Smooth muscle cell (in vitro differentiated cells): ENCODE measurements around the gene SIGLEC10. TPM values are rescaled to one million over a fixed set of nuclear protein-coding genes. Genes with fewer than 3 reads are reported as not detected.

Experiments used
- DNase-seq: peaks from one replicate; lab custom pipeline; 2025; ENCODE audit not compliant: unreplicated experiment; lab: John Stamatoyannopoulos, UW
- H2AFZ ChIP-seq: fragments of 200-600 bp; sonication (generic); 2 replicates; pipeline ENCODE4 v1.6.0; 2016; ENCODE audit warnings: antibody characterized with exemption, low read depth, mild to moderate bottlenecking
- H3F3A ChIP-seq: fragments of 200-600 bp; sonication (generic); 2 replicates; pipeline ENCODE4 v1.6.0; 2017; ENCODE audit warnings: antibody characterized with exemption, low read depth
- H3K27ac ChIP-seq: fragments of 200-600 bp; sonication (generic); 2 replicates; pipeline ENCODE4 v1.5.1; 2016; ENCODE audit warnings: low read depth, mild to moderate bottlenecking
- H3K27me3 ChIP-seq: fragments of 200-600 bp; sonication (generic); 2 replicates; pipeline ENCODE4 v1.6.1; 2016; ENCODE audit warnings: low read depth, mild to moderate bottlenecking
- H3K36me3 ChIP-seq: fragments of 200-600 bp; sonication (generic); 2 replicates; pipeline ENCODE4 v1.5.1; 2016; ENCODE audit warnings: low read depth
- H3K4me1 ChIP-seq: fragments of 200-600 bp; sonication (generic); 2 replicates; pipeline ENCODE4 v1.5.1; 2016; ENCODE audit warnings: low read depth
- H3K4me2 ChIP-seq: fragments of 200-600 bp; sonication (generic); 2 replicates; pipeline ENCODE4 v1.6.0; 2016; ENCODE audit warnings: mild to moderate bottlenecking
- H3K4me3 ChIP-seq: fragments of 200-600 bp; sonication (generic); 2 replicates; pipeline ENCODE4 v1.5.1; 2016; ENCODE audit warnings: mild to moderate bottlenecking
- H3K79me2 ChIP-seq: fragments of 200-600 bp; sonication (generic); 2 replicates; pipeline ENCODE4 v1.6.0; 2016; ENCODE audit warnings: low read depth, mild to moderate bottlenecking
- H3K9ac ChIP-seq: fragments of 200-600 bp; sonication (generic); 2 replicates; pipeline ENCODE4 v1.6.0; 2016; ENCODE audit warnings: low read depth
- H3K9me3 ChIP-seq: fragments of 200-600 bp; sonication (generic); replicated peaks from 2 replicates; pipeline ENCODE4 v1.5.1; 2016; ENCODE audit warnings: low read depth
- H4K20me1 ChIP-seq: fragments of 200-600 bp; sonication (generic); 2 replicates; pipeline ENCODE4 v1.6.0; 2016; ENCODE audit warnings: low read depth
- CTCF ChIP-seq: fragments of 200-600 bp; sonication (generic); IDR thresholded peaks from 2 replicates; pipeline ENCODE4 v1.5.1; 2017; ENCODE audit warnings: borderline replicate concordance, mild to moderate bottlenecking, antibody characterized with exemption; ENCODE audit not compliant: insufficient read depth, poor library complexity, severe bottlenecking
- WGBS: methylation state at CpG from one replicate; pipeline ENCODE4 v1.1.7; 2016; ENCODE audit warnings: low lambda C conversion rate; 5-methylcytosine and 5-hydroxymethylcytosine counted together
- polyA plus RNA-seq: library from polyadenylated mRNA; unstranded; fragments of >200 nt; fragmentation: Nextera tagmentation; extraction: Ambion mirVana; gene quantifications from 2 replicates; pipeline ENCODE4 v1.2.1, GENCODE V29; 2016
- total RNA-seq: library from RNA; depleted of rRNA; stranded (reverse); fragments of >200 nt; gene quantifications from 2 replicates; pipeline ENCODE4 v1.2.3, GENCODE V29; 2014

SIGLEC10 gene
- total and polyA plus RNA-seq, 2 experiments from 2014 or later, result not detected

GRCh38 chr19:51394050-51394836 is 23.2 kb downstream of the SIGLEC10 start:
- Histone ChIP-seq H3K36me3 (no peaks in the 10 kb centered on the region), H3F3A (no peaks in the 10 kb centered on the region), H3K27me3 (no peaks in the 10 kb centered on the region), H3K4me3 (peak overlapping the region; percentile 48), H3K4me1 (peaks cover 9% of the 10 kb centered on the region), H2AFZ (peak overlapping the region; percentile 98), H3K9me3 (no peaks in the 10 kb centered on the region), H3K4me2 (peak overlapping the region; percentile 88), H3K79me2 (no peaks in the 10 kb centered on the region), H3K27ac (peak overlapping the region; percentile 50), H4K20me1 (no peaks in the 10 kb centered on the region), H3K9ac (peak overlapping the region; percentile 26)
- WGBS, result 3% methylated on average over 45 of the region's 45 CpGs
- DNase-seq, result peak; percentile 52
- TF ChIP-seq CTCF, result no peak

- Histone ChIP-seq H3K9ac (no peak overlapping the region), H4K20me1 (no peaks in the 10 kb centered on the region), H3K36me3 (no peaks in the 10 kb centered on the region), H3K79me2 (no peaks in the 10 kb centered on the region), H3F3A (no peaks in the 10 kb centered on the region), H3K27ac (no peak overlapping the region), H3K4me1 (peaks cover 17% of the 10 kb centered on the region), H3K4me2 (no peak overlapping the region), H3K9me3 (no peaks in the 10 kb centered on the region), H3K27me3 (no peaks in the 10 kb centered on the region), H3K4me3 (no peak overlapping the region), H2AFZ (no peak overlapping the region)
- 48% methylated on average over 1 of the region's 1 CpG for WGBS
- TF ChIP-seq CTCF, result no peak
- DNase-seq, result no peak
These were observed 24.7 kb downstream of the SIGLEC10 start for GRCh38 chr19:51392701-51393100.

- H3K4me3 ChIP-seq, result no peak overlapping the region
- no peak overlapping the region for H3K9ac ChIP-seq
- no peaks in the 10 kb centered on the region for H3K27me3 ChIP-seq
- H3K27ac ChIP-seq, result no peak overlapping the region
- no peaks in the 10 kb centered on the region for H3K9me3 ChIP-seq
- no peak for DNase-seq
- 90% methylated on average over 5 of the region's 8 CpGs for WGBS
- H3K79me2 ChIP-seq, result no peaks in the 10 kb centered on the region
- H4K20me1 ChIP-seq, result no peaks in the 10 kb centered on the region
- H3K36me3 ChIP-seq, result no peaks in the 10 kb centered on the region
- peak overlapping the region; percentile 69 for H2AFZ ChIP-seq
- H3K4me1 ChIP-seq, result peaks cover 21% of the 10 kb centered on the region
- H3F3A ChIP-seq, result no peaks in the 10 kb centered on the region
- H3K4me2 ChIP-seq, result no peak overlapping the region
- TF ChIP-seq CTCF, result no peak
These were observed 26.3 kb downstream of the SIGLEC10 start for GRCh38 chr19:51391073-51391611.

GRCh38 chr19:51389143-51389542 is 28.3 kb downstream of the SIGLEC10 start:
- Histone ChIP-seq H4K20me1 (no peaks in the 10 kb centered on the region), H3K9me3 (no peaks in the 10 kb centered on the region), H3K36me3 (no peaks in the 10 kb centered on the region), H2AFZ (no peak overlapping the region), H3K27me3 (no peaks in the 10 kb centered on the region), H3K4me3 (no peak overlapping the region), H3K79me2 (no peaks in the 10 kb centered on the region), H3K4me1 (peaks cover 12% of the 10 kb centered on the region), H3K27ac (no peak overlapping the region), H3K9ac (no peak overlapping the region), H3K4me2 (no peak overlapping the region), H3F3A (no peaks in the 10 kb centered on the region)
- DNase-seq, result no peak
- 95% methylated on average over 12 of the region's 14 CpGs for WGBS
- no peak for TF ChIP-seq CTCF
